ENCODE results near the gene KCNH5. TPM values are rescaled to one million over a fixed set of nuclear protein-coding genes. Genes with fewer than 3 reads are reported as not detected.

KCNH5 gene
- total RNA-seq, 4 donors from 2014 or later: under 0.01 TPM; not detected in 3

DNA sequence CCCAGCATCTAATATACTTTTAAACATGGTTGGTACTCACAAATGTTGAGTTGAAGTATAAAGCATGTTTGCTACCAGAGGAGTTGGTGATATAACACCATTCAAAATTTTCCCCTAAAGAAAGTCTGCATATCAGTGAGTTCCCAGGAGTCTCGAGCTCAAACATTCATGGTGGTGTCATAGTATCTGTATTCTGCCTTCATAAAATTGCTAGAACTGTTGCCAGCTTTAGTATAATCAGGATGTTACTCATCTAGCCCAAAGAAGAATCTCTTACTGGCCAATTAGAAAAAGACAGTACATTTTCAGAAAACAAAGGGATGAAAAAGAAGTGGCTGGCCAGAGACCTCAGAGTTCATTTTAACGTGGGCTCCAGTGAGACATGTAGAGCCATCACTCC, 374.7 kb downstream of the KCNH5 start:
- no peak overlapping the region for H3K4me3 ChIP-seq
- intact Hi-C loops (cut with DNase I; ENCODE audit: low total_unique reads) (no loop called here), in situ Hi-C loops (cut with MboI; ENCODE audit: low pct_ligation_motif_present in 1 of 4, low pct_unique_long_range_greater_than_20kb in 1 of 4, low sequenced_read_pairs in 3 of 4) (no loop called here)
- no peak for TF ChIP-seq POLR2A (IDR thresholded peaks at IDR 0.05)
- TF ChIP-seq, protein P1, sequence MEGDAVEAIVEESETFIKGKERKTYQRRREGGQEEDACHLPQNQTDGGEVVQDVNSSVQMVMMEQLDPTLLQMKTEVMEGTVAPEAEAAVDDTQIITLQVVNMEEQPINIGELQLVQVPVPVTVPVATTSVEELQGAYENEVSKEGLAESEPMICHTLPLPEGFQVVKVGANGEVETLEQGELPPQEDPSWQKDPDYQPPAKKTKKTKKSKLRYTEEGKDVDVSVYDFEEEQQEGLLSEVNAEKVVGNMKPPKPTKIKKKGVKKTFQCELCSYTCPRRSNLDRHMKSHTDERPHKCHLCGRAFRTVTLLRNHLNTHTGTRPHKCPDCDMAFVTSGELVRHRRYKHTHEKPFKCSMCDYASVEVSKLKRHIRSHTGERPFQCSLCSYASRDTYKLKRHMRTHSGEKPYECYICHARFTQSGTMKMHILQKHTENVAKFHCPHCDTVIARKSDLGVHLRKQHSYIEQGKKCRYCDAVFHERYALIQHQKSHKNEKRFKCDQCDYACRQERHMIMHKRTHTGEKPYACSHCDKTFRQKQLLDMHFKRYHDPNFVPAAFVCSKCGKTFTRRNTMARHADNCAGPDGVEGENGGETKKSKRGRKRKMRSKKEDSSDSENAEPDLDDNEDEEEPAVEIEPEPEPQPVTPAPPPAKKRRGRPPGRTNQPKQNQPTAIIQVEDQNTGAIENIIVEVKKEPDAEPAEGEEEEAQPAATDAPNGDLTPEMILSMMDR (IDR thresholded peaks at IDR 0.05): no peak
- TF ChIP-seq EP300 (IDR thresholded peaks at IDR 0.05; ENCODE audit: low read depth): no peak
- no peak for TF ChIP-seq POLR2AphosphoS5 (IDR thresholded peaks at IDR 0.05)
- WGBS, 2 donors (ENCODE audit: low coverage in 1 of 2): 40 to 63% methylated on average over 2 of the region's 2 CpGs
- H3K27me3 ChIP-seq: no peaks in the 10 kb centered on the region
- H3K9me3 ChIP-seq: no peaks in the 10 kb centered on the region
- H3K36me3 ChIP-seq: no peaks in the 10 kb centered on the region
- DNase-seq: no peak
- no peak overlapping the region for H3K27ac ChIP-seq
- no peaks in the 10 kb centered on the region for H3K4me1 ChIP-seq

DNA sequence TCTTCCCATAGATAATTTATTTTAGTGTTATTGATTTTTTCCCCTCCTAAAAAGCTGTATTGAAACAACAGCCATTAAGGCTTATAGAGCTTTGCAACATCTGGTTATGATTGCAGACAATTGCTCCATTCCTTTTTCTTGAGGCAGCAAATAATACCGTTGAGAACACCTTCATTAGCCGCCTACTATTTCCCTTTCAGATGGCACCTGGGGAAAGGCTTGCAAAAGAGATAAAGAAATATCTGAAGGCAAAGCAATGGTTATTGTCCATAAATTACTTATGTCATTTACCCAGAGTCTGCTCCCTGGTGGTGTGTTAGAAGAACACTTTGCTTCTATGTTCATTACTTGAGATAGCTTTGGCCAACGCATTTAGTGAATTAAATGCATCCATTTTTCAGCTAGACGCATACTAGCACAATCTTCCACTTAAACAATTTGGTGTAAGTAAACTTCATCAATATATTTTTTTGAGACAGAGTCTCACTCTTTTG, 377.8 kb downstream of the KCNH5 start:
- DNase-seq: no peak
- H3K27ac ChIP-seq: no peak overlapping the region
- H3K36me3 ChIP-seq: no peaks in the 10 kb centered on the region
- no peaks in the 10 kb centered on the region for H3K4me1 ChIP-seq
- H3K4me3 ChIP-seq: no peak overlapping the region
- intact Hi-C loops (cut with DNase I; ENCODE audit: low total_unique reads): no loop called here
- no peaks in the 10 kb centered on the region for H3K27me3 ChIP-seq
- TF ChIP-seq EP300 (IDR thresholded peaks at IDR 0.05; ENCODE audit: low read depth) (no peak), POLR2AphosphoS5 (IDR thresholded peaks at IDR 0.05) (no peak), POLR2A (IDR thresholded peaks at IDR 0.05) (no peak)
- TF ChIP-seq, protein P1 (IDR thresholded peaks at IDR 0.05): no peak
- in situ Hi-C loops (cut with MboI; ENCODE audit: low pct_ligation_motif_present in 1 of 4, low pct_unique_long_range_greater_than_20kb in 1 of 4, low sequenced_read_pairs in 3 of 4): no loop called here
- 57 to 81% methylated on average over 1 to 4 of the region's 4 CpGs for WGBS, 2 donors (ENCODE audit: low coverage in 1 of 2)
- H3K9me3 ChIP-seq: no peaks in the 10 kb centered on the region

DNA sequence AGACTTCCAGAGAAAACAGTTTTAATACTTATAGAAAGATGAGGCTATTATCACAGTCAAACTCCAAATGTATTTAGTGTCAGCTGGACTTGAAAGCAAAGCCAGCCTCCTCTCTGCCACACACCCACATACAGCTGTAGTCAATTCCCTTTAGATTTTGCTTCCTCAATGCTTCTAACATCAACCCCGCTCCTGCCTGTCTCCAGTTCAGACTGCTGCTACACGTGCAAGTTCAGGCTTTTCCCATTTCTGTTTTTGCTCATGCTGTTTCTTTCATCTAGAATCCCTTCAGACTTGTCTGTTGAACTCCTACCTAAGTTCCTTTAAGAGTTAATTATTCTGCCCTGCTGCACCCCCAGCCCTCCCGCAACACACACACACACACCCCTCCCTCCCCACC, 380.0 kb downstream of the KCNH5 start:
- Histone ChIP-seq H3K9me3 (no peaks in the 10 kb centered on the region), H3K4me3 (no peak overlapping the region), H3K4me1 (no peaks in the 10 kb centered on the region), H3K27me3 (no peaks in the 10 kb centered on the region), H3K27ac (no peak overlapping the region), H3K36me3 (no peaks in the 10 kb centered on the region)
- WGBS, 2 donors (ENCODE audit: low coverage in 1 of 2): 14 to 40% methylated on average over 2 to 3 of the region's 3 CpGs
- intact Hi-C loops (cut with DNase I; ENCODE audit: low total_unique reads) (no loop called here), in situ Hi-C loops (cut with MboI; ENCODE audit: low pct_ligation_motif_present in 1 of 4, low pct_unique_long_range_greater_than_20kb in 1 of 4, low sequenced_read_pairs in 3 of 4) (no loop called here)
- TF ChIP-seq POLR2AphosphoS5 (IDR thresholded peaks at IDR 0.05) (no peak), EP300 (IDR thresholded peaks at IDR 0.05; ENCODE audit: low read depth) (no peak), POLR2A (IDR thresholded peaks at IDR 0.05) (no peak)
- TF ChIP-seq, protein P1 (IDR thresholded peaks at IDR 0.05): no peak
- no peak for DNase-seq

DNA sequence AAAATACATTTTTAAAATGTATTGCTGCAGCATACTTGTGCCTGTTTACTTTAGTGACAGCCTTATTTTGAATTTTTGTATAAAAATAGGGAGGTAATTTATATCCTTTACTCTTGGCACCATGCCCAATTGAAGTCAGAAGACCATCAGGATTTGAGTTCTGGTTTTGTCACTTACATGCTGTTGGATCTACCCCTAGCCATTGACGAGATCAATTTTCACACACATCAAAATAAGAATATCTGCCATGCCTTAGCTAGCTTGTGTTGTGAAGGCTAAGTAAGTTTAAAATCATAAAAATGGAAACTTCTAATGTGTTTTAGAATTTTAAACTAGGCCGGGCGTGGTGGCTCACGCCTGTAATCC, 381.8 kb downstream of the KCNH5 start:
- 69 to 75% methylated on average over 4 of the region's 4 CpGs for WGBS, 2 donors (ENCODE audit: low coverage in 1 of 2)
- Histone ChIP-seq H3K9me3 (no peaks in the 10 kb centered on the region), H3K4me1 (no peaks in the 10 kb centered on the region), H3K36me3 (no peaks in the 10 kb centered on the region), H3K27ac (no peak overlapping the region), H3K27me3 (no peaks in the 10 kb centered on the region), H3K4me3 (no peak overlapping the region)
- DNase-seq: no peak
- in situ Hi-C loops (cut with MboI; ENCODE audit: low pct_ligation_motif_present in 1 of 4, low pct_unique_long_range_greater_than_20kb in 1 of 4, low sequenced_read_pairs in 3 of 4) (no loop called here), intact Hi-C loops (cut with DNase I; ENCODE audit: low total_unique reads) (no loop called here)
- no peak for TF ChIP-seq EP300 (IDR thresholded peaks at IDR 0.05; ENCODE audit: low read depth)
- TF ChIP-seq POLR2A (IDR thresholded peaks at IDR 0.05): no peak
- TF ChIP-seq, protein P1 (IDR thresholded peaks at IDR 0.05): no peak
- no peak for TF ChIP-seq POLR2AphosphoS5 (IDR thresholded peaks at IDR 0.05)
